ENCODE results near the gene TENM4.

Gene TENM4

DNA sequence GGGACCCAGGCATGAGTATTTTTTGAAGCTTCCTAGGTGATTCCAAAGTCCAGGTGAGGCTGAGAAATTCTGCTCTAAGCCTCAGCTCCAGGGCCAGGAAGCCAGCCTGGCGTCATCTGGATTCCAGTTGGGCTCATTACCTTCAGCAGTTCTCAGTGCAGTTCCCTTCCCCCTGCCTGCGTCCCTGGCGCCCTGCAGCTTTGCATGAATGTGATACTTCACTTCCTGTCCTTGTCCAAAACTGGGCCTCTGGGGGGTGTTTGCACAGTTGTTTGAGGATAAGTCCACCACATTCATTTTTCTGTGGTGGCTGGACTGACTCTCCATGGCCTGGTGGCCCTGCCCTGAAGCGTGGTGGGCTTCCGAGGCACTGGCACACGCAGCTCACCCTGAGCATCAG, 98.1 kb downstream of the TENM4 start:
- no peak for DNase-seq (ENCODE audit: low spot score)

DNA sequence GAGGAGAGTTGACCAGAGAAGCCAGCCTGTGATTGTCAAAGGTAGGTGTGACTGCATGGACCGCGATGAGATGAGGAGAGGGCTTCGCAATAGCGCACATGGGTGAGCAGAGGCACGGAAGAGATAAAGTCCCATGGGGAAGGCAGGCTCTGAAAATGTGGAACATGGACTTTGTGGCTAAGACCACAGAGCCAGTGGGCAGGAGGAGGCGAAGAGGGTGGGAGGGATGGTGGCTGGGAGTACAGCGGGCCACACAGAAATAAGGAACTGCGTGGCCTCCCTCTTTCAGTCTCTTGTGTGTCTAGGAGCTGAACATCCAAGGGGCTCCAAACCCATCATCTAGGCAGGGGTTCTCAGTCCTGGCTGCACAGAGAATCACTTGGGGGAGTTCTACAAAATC, 98.6 kb downstream of the TENM4 start:
- DNase-seq (ENCODE audit: low spot score), result no peak

DNA sequence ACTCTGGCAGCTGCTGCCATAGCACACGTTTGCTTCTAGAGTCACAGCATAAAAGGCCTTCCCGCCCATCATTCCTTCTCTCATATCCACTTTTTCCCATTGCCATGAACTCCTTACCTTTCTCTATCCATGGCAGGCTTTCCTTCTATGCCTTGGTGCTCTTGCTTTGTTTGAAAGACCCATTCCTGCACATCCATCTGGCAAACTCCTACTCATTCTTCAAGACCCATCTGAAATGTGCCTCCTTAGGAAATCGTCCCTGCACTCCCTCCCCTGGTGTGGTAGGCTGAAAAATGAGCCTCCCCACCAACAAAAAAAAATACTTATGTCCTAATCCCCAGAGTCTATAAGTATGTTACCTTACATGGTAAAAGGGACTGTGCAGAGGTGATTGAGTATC, 100.3 kb downstream of the TENM4 start:
- no peak for DNase-seq (ENCODE audit: low spot score)

DNA sequence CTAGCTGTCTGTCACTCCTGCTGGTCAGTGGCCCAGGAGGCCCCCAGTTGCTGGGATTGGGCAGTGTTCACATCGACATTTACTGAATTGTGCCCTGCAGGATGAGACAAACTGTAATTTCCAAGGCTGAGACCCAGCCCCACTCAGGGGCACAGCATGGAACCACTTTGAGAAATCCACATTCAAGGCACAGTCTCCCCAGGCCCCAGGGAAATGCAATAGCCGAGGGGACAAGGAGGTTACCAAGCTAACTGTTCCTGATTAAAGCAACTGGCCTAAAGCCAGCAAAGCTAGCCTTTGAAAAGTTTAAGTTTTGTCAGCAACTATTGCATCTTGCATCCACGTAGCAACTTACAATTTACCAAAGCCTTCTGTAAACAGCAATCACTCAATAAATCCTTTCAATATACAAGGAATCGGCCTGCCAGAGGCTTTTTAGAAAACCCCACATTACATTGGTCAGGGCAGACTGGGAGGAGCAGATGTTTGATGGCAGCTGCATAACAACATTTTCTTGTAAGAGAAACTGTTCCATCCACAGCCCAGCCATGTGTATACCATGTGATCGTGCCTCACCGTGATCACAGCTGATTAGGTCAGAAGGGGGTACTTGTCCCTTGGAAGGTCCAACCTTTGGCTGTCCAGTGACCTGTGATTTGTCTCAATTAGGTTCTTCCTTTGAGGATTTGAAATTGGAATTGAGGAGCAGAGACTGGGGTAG, 103.9 kb downstream of the TENM4 start:
- no peak for DNase-seq (ENCODE audit: low spot score)

DNA sequence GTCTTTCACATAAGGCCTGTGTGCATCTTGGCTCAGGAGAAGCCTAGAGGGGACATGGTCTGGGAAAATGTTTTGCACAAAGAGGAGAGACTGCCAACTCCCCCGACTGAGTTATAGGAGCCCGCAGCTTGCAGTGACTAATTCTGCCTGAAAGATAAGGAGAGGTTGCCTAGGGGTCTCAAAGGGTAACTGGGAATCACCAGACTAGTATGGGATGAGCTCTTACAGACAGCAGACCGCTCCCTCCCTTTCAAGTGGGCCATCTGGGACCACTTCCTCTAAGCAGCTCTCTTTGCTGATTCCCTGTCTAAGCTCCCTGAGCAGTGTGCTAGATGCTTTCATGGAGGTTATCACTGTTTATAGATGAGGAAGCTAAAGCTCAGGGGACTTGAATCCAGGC, 105.1 kb downstream of the TENM4 start:
- DNase-seq (ENCODE audit: low spot score), result no peak

DNA sequence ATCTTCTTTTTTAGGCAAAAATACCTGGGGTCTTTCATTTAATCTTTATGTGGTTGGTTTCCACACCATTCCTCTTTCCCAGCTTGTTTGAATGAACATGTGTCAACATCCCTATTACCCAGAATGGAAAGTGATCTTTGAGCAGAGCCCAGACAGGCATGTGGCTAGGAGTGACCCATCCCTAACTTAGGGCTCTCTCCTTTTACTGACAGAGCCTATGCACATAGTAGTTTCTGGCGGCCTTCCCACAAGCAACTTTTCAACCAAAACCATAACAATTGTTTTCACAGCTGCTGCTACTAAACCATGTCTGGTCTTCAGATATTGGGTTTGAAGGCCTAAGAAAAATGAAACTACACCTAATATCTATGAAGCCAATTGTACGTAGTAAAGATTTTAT, 107.5 kb downstream of the TENM4 start:
- DNase-seq (ENCODE audit: low spot score), result no peak

DNA sequence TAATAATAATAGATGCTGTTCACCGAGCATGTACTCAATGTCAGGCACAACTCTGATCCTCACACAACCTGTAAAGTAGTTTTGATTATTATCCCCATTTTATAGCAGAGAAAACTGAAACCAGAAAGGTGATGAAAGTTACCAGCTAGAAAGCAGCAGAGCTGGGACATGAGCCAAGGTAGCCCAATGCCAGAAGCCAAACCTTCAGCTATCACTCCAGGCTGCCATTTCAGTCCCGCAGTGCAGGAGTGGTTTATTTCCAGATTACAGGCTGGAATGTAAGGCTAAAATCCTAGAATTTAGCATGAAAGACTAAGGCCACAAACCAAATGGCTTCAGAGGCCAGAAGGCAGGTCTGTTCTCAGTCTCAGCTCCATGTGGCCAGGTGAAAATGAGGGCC, 108.8 kb downstream of the TENM4 start:
- DNase-seq (ENCODE audit: low spot score), result no peak

DNA sequence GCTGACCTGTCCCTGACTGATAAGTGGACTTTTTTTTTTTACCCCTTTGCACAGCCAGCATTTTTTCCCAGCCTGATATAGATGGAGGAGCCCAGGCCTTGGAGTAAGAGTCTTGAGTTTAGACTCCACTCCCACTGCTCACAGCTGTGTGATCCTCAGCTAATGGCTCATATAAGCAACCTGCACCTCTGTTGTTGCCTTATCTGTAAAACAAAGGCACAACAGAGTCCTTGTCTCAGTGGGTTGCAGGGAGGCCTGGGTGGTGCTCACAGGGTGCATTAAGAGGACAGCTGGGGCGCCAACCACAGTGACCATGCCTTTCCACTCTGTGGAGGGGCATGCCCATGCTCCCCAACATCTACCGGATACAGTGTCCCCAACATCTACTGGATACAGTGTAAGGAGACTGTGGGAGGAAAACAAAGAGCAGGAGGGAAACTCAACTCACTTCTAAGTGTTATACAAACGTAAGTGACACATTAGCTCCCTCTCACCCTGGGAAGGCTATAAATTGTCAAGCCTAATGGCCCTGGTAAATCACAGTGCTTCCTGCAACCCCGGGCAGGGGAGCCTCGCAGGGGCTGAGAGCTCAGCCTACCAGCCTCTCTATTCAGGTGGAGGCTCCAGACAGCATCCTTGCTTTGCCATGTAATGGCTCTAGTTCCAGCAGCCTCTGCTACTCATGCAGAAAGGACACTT, 109.5 kb downstream of the TENM4 start:
- no peak for DNase-seq (ENCODE audit: low spot score)

DNA sequence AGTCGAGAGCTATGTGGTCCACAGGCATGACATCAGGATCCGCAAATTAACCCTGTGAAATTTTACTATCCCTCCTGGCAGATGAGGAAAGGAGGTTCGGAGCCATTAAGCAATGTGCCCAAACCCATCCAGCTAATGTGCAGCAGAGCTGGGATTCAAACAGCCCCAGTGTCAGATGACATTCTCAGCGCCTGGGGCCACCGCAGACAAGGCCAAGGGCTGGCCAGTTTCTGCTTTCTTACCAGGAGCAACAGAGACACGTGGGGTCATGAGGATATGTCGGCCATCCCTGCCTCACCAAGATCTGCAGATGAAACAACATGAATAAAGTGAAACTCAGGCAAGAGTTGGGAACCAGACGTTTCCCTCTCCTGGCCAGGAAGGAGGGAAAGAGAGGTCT, 110.2 kb downstream of the TENM4 start:
- DNase-seq (ENCODE audit: low spot score), result no peak

DNA sequence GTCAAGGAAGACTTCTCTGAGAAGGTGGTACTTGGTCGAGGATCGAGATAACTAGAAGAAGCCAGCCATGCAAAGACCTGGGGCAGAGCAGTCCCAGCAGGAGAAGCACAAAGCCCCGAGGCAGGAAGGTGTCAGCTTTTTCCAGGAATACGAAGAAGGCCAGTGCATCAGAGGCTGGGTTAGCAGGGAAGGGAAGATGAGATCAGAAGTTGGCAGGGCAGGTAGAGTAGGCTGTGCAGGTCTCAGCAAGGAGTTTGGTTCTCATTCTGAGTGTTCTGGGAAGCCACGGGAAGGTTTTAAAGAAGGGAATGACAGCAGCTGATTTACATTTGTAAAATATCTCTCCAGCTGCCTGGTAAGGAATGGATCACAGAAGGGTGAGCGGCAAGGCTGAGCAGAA, 111.3 kb downstream of the TENM4 start:
- DNase-seq (ENCODE audit: low spot score), result no peak

DNA sequence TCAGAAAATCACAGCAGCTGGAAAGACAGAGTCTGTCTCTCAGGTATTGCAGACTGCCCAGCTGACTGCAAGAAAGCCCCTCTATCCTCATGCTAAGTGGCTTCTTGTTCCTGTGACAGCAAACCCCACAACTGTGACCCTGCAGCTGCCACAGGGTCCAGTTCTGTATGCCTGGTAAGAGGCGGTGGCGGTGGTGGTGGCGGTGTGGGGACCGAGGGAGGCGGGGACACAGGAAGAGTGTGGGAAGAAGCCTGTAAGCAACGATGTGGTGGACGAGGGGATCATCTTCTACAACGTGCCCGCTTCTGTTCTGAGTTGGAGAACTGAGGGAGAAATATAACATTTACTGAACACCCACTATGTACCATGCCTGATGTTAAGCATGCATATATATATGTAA, 112.4 kb downstream of the TENM4 start:
- no peak for DNase-seq (ENCODE audit: low spot score)

DNA sequence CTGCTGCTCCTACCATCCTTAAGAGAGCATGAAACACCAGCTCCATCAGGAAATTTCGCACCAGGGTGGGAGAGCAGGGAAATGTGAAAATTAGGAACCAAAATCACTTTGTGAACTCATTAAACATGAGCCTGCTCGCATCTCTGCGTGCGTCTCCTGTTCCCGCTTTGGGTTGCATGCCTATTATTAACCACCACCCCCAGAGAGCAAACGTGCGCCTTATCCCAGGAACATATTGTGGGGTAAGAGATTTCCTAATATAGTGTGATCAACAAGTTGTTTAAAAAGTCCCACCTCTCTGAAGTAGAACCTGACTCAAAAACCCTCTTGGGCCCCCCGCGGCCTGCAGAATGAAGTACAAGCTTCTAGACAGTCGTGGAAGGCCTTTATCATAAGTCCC, 115.0 kb downstream of the TENM4 start:
- DNase-seq (ENCODE audit: low spot score), result no peak

DNA sequence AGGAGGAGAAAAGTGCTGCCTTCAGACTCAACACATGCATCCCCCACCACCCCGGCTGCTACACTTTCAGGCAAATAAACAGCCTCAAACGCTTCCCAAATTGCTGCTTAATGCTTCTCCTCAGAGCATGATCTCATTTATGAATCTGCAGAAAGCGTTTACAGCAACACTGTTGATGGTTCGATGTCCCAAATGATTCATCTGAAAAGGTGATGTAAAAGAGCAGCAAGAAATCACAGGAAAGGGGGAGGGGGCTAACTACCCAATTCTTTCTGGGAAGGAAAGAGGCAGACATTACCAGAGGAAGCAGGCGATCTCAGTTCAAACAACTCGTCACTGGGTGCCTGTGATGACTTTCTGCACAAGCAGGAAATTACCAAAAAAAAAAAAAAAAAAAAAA, 119.6 kb downstream of the TENM4 start:
- no peak for DNase-seq (ENCODE audit: low spot score)

DNA sequence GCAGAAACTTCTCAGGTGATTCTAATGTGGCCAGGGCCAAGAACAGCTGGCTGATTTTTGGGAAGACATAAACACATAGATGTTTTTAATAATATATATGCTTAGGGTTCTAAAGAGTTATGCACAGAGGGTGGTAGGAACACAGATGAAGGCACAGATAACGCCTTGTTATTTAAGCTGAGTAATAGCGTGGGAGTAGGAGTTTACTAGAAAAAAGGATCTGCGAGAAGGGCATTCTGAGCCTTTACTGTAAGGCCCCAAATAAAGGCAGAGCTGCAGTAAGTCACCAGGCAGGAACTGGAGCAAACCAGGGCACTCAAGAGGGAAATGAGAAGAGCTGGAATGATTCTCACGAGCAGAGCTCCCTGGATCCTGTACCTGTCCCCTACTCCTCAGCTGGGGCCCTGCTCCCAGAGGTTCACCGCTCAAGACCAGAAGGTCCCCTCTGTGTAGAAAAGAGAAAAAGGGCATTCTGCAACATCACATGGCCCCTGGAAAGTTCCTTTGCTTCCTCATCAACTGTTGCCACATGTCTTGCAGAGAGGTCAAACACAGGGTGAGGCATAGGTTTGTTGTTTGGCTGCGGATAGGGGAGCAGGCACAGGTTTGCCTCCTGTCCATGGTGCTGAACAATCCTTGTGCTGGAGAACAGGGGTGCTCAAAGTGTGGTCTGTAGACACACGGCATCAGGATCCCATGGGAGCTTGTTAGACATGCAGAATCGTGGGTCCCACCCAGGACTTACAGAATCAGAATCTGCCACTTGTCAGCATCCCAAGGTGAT, 125.7 kb downstream of the TENM4 start:
- DNase-seq (ENCODE audit: low spot score), result no peak

DNA sequence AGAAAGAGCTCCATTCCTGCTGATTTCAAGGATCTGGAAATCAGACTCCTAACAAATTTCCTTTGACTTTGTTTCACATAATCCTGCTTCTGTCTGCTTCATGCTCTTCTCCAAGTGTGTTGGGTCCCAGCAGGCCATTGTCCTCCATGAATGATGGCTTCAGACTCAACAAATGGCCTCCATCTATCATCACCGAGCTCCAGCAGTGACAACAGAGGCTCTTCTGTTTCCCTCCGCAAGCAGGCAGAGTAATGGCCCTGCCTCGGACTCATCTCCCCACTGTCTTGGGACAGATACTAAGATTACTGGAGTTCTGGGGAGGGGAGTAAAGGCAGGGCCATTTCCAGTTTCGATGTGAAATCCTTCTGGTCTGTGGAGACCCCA, 127.3 kb downstream of the TENM4 start:
- no peak for DNase-seq (ENCODE audit: low spot score)

DNA sequence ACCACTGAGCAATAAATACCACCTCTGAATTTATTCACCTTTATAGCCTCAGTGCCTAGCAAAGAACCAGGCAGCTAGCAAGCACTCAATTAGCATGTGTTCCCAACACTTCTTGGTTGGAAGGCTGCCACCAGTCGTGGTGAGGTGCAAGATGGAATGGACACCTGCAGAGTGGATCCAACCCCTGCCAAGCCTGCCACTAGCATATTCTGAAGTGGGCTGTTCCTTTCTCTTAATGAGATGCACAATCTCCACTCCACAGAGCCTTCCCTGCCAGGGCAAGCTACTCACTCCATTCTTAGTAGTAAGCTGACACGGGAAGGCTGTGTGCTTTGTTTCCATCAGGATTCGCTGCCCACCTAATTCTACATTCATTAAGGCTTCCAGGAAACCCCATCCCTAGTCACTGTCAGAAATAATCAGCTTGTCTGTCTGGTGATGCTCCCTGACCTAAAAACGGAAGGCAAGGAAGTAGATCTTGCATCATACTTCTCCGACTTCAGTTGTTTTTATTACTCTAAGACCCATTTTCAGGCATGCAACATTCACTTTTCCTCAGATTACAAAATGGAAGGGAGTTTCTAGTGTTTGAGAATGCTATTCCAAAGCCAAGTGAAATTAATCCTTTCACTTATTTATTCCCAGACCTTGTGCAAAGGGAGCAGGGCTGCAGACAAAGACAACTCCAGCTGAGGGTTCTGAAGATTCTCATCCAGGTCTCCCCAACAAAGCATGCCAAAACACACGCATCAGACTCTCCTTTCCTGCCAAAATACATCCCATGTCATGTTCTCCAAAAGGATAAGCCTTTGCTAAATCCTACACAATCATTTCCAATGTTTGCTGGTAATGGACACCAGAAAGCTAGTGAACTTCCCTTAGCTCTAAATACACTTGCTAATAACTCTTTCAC, 128.0 kb downstream of the TENM4 start:
- no peak for DNase-seq (ENCODE audit: low spot score)

DNA sequence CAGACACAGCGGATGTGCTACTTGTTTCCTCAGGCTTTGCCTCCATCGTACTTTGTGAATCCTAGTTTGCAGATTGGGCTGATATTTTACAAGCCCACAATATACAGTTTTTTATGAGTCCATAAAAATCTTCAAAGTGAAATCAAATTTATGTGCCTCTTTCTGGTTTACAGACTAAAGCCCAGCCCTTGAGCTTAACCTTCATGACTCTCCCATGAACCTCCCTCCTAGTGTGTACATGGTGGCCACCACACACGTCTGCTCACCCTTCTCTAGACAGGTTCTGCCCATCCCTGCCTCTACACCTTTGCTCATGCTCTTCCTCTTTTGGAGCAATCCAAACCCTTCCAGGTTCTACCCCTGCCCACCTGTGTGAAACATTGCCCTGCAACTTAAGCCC, 129.4 kb downstream of the TENM4 start:
- DNase-seq (ENCODE audit: low spot score), result no peak

DNA sequence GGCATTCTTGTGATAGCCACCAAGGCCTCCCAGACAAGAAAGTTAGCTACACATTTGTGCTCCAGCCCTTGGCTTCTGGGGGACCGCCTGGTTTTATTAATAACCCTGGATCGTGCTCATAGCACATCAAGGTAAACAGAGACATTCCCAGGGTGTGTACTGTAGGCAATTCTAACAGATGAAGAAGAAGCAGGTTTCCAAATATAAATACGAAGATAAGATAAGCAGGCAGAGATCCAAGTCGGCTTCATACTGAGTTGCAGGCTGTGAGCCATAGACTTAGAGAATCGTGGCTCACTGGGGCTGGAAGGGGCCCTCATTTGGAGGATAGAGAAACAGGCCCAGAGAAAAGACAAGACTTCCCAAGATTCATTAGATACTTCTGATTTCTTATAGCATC, 131.4 kb downstream of the TENM4 start:
- no peak for DNase-seq (ENCODE audit: low spot score)

DNA sequence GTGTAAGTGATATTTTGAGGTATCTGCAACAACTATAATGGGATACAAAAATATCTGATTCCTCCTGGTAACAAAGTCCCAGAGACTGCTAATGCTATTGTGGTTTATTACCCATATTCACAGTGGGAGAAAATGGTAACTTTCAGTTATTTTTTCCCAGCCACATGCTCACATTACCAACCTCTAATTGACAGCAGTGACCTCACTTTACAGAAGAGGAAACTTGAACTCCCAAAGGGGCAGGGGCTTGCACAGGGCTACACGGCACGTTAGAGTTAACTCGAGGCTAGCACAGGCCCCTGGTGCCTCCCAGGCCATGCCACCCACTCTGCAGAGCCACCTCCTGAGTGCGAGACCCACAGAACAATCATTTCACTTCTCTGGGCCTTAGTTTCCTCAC, 132.4 kb downstream of the TENM4 start:
- DNase-seq (ENCODE audit: low spot score), result no peak

DNA sequence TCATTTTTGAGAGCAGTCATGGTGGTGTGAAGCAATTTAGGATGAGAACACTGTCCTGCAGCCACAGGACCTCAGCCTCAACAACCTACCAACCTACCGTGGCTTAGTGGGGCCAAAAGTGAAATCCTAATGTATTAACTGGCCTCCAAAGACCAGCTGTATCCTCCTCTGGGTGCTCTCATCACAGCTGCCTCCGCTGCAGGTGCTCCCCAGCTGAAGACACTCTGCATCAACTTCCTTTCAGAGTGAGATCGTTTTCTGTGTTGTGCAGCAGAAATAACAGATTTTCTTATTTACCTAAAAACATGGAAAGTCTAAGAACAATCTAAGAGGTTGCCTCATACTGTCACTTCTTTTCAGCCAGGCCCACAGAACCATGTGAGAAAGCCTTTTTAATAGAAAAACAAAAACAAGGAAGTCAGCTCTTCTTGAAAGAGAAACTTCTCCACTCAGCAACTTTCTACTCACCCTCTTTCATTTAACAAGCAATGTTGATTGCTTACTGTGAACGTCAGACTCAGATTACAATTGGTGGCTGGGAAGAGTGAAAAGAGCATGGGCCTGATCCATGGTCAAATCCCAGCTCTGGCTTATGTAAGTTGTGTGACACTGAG, 136.1 kb downstream of the TENM4 start:
- no peak for DNase-seq (ENCODE audit: low spot score)

DNA sequence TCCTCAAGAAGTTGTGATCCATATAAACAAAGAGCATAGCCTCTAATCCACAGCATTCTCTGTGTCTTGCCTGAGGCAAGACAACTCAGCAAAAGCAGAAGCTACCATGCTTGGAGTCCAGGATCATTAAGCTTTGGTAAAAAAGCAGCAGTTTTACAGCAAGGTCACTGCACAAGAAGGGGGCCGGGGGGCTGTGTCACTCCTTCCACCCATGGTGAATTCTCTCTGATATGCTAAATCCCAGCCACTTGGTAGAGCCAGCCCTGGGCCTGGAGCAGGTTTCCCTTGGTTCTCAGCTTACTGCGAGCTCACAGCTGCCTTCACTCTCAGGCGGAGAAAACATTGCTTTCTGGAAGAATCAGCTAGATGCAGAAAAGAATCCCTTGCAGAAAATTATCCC, 144.7 kb downstream of the TENM4 start:
- DNase-seq (ENCODE audit: low spot score), result no peak

Data from CD4-positive, alpha-beta T cell treated with Interleukin-2 at 100 ng/mL for 4 hours (primary cell).